Left ventricle myocardium inferior (tissue), 1 donor: ENCODE results near the gene DOCK9. TPM values are rescaled to one million over a fixed set of nuclear protein-coding genes. Genes with fewer than 3 reads are reported as not detected.

Experiments used
- DNase-seq: peaks from one replicate; pipeline ENCODE4 v3.0.0-alpha.2; 2020
- H3K27ac ChIP-seq: fragments of 200-600 bp; replicated peaks from 2 replicates; pipeline ENCODE4 v1.8.0; 2021
- H3K27me3 ChIP-seq: fragments of 200-600 bp; 2 replicates; pipeline ENCODE4 v1.8.0; 2021; ENCODE audit warnings: low read depth
- H3K36me3 ChIP-seq: fragments of 200-600 bp; 2 replicates; pipeline ENCODE4 v1.8.0; 2021
- H3K4me1 ChIP-seq: fragments of 200-600 bp; 2 replicates; pipeline ENCODE4 v1.8.0; 2021
- H3K4me3 ChIP-seq: fragments of 200-600 bp; 2 replicates; pipeline ENCODE4 v1.8.0; 2021; ENCODE audit warnings: mild to moderate bottlenecking, moderate library complexity
- H3K9me3 ChIP-seq: fragments of 200-600 bp; replicated peaks from 2 replicates; pipeline ENCODE4 v1.8.0; 2021
- CTCF ChIP-seq: fragments of 200-600 bp; IDR thresholded peaks from 2 replicates; pipeline ENCODE4 v1.8.0; 2021; ENCODE audit warnings: antibody characterized with exemption, mild to moderate bottlenecking, borderline replicate concordance
- intact Hi-C: fragments of 100-400 bp; cut with micrococcal nuclease; formaldehyde crosslinking; loops from one replicate; pipeline ENCODE4 v1.11.0; 2022
- total RNA-seq: library from RNA; stranded (reverse); fragmentation: NEBNext Ultra II Directional; extraction: Animal tissue kit (Norgen Biotek cat#: 25700); gene quantifications from one replicate; pipeline ENCODE4 v1.2.1, GENCODE V29; 2021
- donor health status: DM: no; HTN: yes; CAD: no; lungs with severe emphysema.

Gene DOCK9
- total RNA-seq, 1 donor from 2014 or later, result 36.8 TPM

GRCh38 chr13:98837896-98838295 lies 140.0 kb downstream of the DOCK9 start:
- no peaks in the 10 kb centered on the region for H3K27me3 ChIP-seq
- no peak overlapping the region for H3K27ac ChIP-seq
- no peak for DNase-seq
- peaks cover 15% of the 10 kb centered on the region for H3K4me1 ChIP-seq
- H3K4me3 ChIP-seq, result no peak overlapping the region
- H3K36me3 ChIP-seq, result peaks cover 21% of the 10 kb centered on the region
- TF ChIP-seq CTCF, result no peak
- intact Hi-C loops, result no loop called here
- H3K9me3 ChIP-seq, result no peaks in the 10 kb centered on the region

- no peaks in the 10 kb centered on the region for H3K9me3 ChIP-seq
- H3K27ac ChIP-seq, result no peak overlapping the region
- intact Hi-C loops, result no loop called here
- H3K27me3 ChIP-seq, result no peaks in the 10 kb centered on the region
- H3K36me3 ChIP-seq, result peaks cover 35% of the 10 kb centered on the region
- no peak overlapping the region for H3K4me3 ChIP-seq
- no peak for TF ChIP-seq CTCF
- peaks cover 11% of the 10 kb centered on the region for H3K4me1 ChIP-seq
- no peak for DNase-seq
Measured at GRCh38 chr13:98835156-98835555, 142.7 kb downstream of the DOCK9 start.

- H3K9me3 ChIP-seq, result no peaks in the 10 kb centered on the region
- H3K4me3 ChIP-seq, result no peak overlapping the region
- H3K27me3 ChIP-seq, result no peaks in the 10 kb centered on the region
- no peak overlapping the region for H3K27ac ChIP-seq
- peaks cover 42% of the 10 kb centered on the region for H3K36me3 ChIP-seq
- DNase-seq, result no peak
- peaks cover 6% of the 10 kb centered on the region for H3K4me1 ChIP-seq
- intact Hi-C loops, result no loop called here
- TF ChIP-seq CTCF, result no peak
Measured at GRCh38 chr13:98834254-98834960, 143.5 kb downstream of the DOCK9 start.

- TF ChIP-seq CTCF, result no peak
- H3K36me3 ChIP-seq, result peaks cover 53% of the 10 kb centered on the region
- H3K4me3 ChIP-seq, result no peak overlapping the region
- peaks cover 13% of the 10 kb centered on the region for H3K4me1 ChIP-seq
- intact Hi-C loops, result no loop called here
- no peak for DNase-seq
- H3K27me3 ChIP-seq, result no peaks in the 10 kb centered on the region
- no peaks in the 10 kb centered on the region for H3K9me3 ChIP-seq
- H3K27ac ChIP-seq, result no peak overlapping the region
Measured at GRCh38 chr13:98831236-98831635, 146.6 kb downstream of the DOCK9 start.

- TF ChIP-seq CTCF, result no peak
- Histone ChIP-seq H3K27ac (no peak overlapping the region), H3K27me3 (no peaks in the 10 kb centered on the region), H3K4me3 (no peak overlapping the region), H3K9me3 (no peaks in the 10 kb centered on the region), H3K4me1 (peaks cover 14% of the 10 kb centered on the region), H3K36me3 (peaks cover 55% of the 10 kb centered on the region)
- DNase-seq, result no peak
- intact Hi-C loops, result no loop called here
Measured at GRCh38 chr13:98829541-98829940, 148.3 kb downstream of the DOCK9 start.
